ENCODE results near the gene CFAP61.
A peak's percentile ranks its signal among the peaks of the same experiment; 100 is the strongest.

CFAP61 gene

GRCh38 chr20:20205862-20206236 is 153.5 kb downstream of the CFAP61 start:
- Histone ChIP-seq H3K27ac (peak overlapping the region; percentile 87; the same call in 1 of the 2 replicates), H3K27me3 (ENCODE audit: insufficient read depth, low read depth) (no peaks in the 10 kb centered on the region), H3K4me1 (ENCODE audit: low read depth, poor library complexity, severe bottlenecking) (peaks cover 75% of the 10 kb centered on the region), H3K4me3 (IDR thresholded peaks at IDR 0.05; ENCODE audit: insufficient read depth, low read depth, low read length) (no peak overlapping the region), H2AFZ (ENCODE audit: low read depth) (0 out of 2 replicates have a peak overlapping the region, but pooled peaks have one; percentile 12), H3K9ac (no peak overlapping the region), H4K20me1 (ENCODE audit: insufficient read depth) (no peaks in the 10 kb centered on the region), H3K79me2 (ENCODE audit: insufficient read depth, low read depth) (no peaks in the 10 kb centered on the region), H3K4me2 (peak overlapping the region; percentile 72), H3K36me3 (ENCODE audit: insufficient read depth) (no peaks in the 10 kb centered on the region)
- TF ChIP-seq, protein P1, sequence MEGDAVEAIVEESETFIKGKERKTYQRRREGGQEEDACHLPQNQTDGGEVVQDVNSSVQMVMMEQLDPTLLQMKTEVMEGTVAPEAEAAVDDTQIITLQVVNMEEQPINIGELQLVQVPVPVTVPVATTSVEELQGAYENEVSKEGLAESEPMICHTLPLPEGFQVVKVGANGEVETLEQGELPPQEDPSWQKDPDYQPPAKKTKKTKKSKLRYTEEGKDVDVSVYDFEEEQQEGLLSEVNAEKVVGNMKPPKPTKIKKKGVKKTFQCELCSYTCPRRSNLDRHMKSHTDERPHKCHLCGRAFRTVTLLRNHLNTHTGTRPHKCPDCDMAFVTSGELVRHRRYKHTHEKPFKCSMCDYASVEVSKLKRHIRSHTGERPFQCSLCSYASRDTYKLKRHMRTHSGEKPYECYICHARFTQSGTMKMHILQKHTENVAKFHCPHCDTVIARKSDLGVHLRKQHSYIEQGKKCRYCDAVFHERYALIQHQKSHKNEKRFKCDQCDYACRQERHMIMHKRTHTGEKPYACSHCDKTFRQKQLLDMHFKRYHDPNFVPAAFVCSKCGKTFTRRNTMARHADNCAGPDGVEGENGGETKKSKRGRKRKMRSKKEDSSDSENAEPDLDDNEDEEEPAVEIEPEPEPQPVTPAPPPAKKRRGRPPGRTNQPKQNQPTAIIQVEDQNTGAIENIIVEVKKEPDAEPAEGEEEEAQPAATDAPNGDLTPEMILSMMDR (conservative IDR thresholded peaks at IDR 0.05; ENCODE audit: low read depth, low read length) = no peak

- no peak overlapping the region for H2AFZ ChIP-seq (ENCODE audit: low read depth)
- no peaks in the 10 kb centered on the region for H3K27me3 ChIP-seq (ENCODE audit: insufficient read depth, low read depth)
- no peaks in the 10 kb centered on the region for H3K36me3 ChIP-seq (ENCODE audit: insufficient read depth)
- H4K20me1 ChIP-seq (ENCODE audit: insufficient read depth) = no peaks in the 10 kb centered on the region
- TF ChIP-seq, protein P1 (conservative IDR thresholded peaks at IDR 0.05; ENCODE audit: low read depth, low read length) = no peak
- no peak overlapping the region for H3K4me3 ChIP-seq (IDR thresholded peaks at IDR 0.05; ENCODE audit: insufficient read depth, low read depth, low read length)
- H3K9ac ChIP-seq = peak overlapping the region; percentile 38; the same call in 1 of the 2 replicates
- H3K27ac ChIP-seq = peak overlapping the region; percentile 87
- H3K79me2 ChIP-seq (ENCODE audit: insufficient read depth, low read depth) = no peaks in the 10 kb centered on the region
- peak overlapping the region; percentile 72 for H3K4me2 ChIP-seq
- peaks cover 85% of the 10 kb centered on the region for H3K4me1 ChIP-seq (ENCODE audit: low read depth, poor library complexity, severe bottlenecking)
Observed at GRCh38 chr20:20206788-20207187, 154.5 kb downstream of the CFAP61 start.

DNA sequence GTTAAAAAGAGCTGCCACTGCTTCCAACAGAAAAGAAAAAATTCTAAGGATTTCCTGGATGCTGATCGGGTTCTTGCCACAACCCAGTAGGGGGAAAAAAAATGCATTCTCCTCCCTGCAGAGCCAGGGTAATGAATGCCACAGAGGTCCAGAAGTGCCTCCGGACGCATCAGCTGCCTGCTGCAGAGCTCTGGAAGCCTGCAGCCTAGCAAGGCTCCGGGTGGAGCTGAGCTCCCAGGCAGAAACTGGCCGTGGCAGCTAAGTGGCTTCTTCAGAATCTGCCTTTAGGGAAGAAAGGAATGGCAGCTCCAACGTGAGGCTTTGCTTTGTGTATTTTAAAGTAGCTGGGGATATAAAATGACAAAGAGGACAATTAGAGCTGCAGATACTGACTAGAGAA is 155.0 kb downstream of the CFAP61 start:
- peak overlapping the region; percentile 72 for H3K4me2 ChIP-seq
- TF ChIP-seq, protein P1 (conservative IDR thresholded peaks at IDR 0.05; ENCODE audit: low read depth, low read length) = no peak
- no peaks in the 10 kb centered on the region for H3K27me3 ChIP-seq (ENCODE audit: insufficient read depth, low read depth)

GRCh38 chr20:20207872-20208271 is 155.5 kb downstream of the CFAP61 start:
- Histone ChIP-seq H4K20me1 (ENCODE audit: insufficient read depth) (no peaks in the 10 kb centered on the region), H3K27ac (peak overlapping the region; percentile 87), H2AFZ (ENCODE audit: low read depth) (peak overlapping the region; percentile 31; the same call in 1 of the 2 replicates), H3K27me3 (ENCODE audit: insufficient read depth, low read depth) (no peaks in the 10 kb centered on the region), H3K4me2 (peak overlapping the region; percentile 72), H3K4me1 (ENCODE audit: low read depth, poor library complexity, severe bottlenecking) (peaks cover 87% of the 10 kb centered on the region), H3K9ac (peak overlapping the region; percentile 38), H3K36me3 (ENCODE audit: insufficient read depth) (no peaks in the 10 kb centered on the region), H3K79me2 (ENCODE audit: insufficient read depth, low read depth) (no peaks in the 10 kb centered on the region), H3K4me3 (IDR thresholded peaks at IDR 0.05; ENCODE audit: insufficient read depth, low read depth, low read length) (no peak overlapping the region)
- TF ChIP-seq, protein P1 (conservative IDR thresholded peaks at IDR 0.05; ENCODE audit: low read depth, low read length) = no peak

More for the DNA sequence above, 155.0 kb downstream of the CFAP61 start:
- no peak overlapping the region for H3K4me3 ChIP-seq (IDR thresholded peaks at IDR 0.05; ENCODE audit: insufficient read depth, low read depth, low read length)
- peaks cover 86% of the 10 kb centered on the region for H3K4me1 ChIP-seq (ENCODE audit: low read depth, poor library complexity, severe bottlenecking)
- H2AFZ ChIP-seq (ENCODE audit: low read depth) = no peak overlapping the region
- peak overlapping the region; percentile 38; the same call in 1 of the 2 replicates for H3K9ac ChIP-seq
- no peaks in the 10 kb centered on the region for H3K79me2 ChIP-seq (ENCODE audit: insufficient read depth, low read depth)
- no peaks in the 10 kb centered on the region for H3K36me3 ChIP-seq (ENCODE audit: insufficient read depth)
- H4K20me1 ChIP-seq (ENCODE audit: insufficient read depth) = no peaks in the 10 kb centered on the region
- peak overlapping the region; percentile 87 for H3K27ac ChIP-seq

Data from KMS-11 (cell line).